B cell (primary cell): Measurements from ENCODE around the gene LPXN. TPM values are rescaled to one million over a fixed set of nuclear protein-coding genes. Genes with fewer than 3 reads are reported as not detected.

Experiments used
- ATAC-seq: fragments of 200-7000 bp; cut with Tn5 transposase; one replicate; pipeline ENCODE4 v1.10.0; 2021; ENCODE audit warnings: low read depth, mild to moderate bottlenecking, moderate number of reproducible peaks, moderate library complexity
- CTCF ChIA-PET: fragments of 350-600 bp; sonication (Branson Sonifier 250); formaldehyde crosslinking; loops from one replicate; lab custom pipeline; 2021; ENCODE audit warnings: antibody characterized with exemption, inconsistent platforms; lab: Charles Lee
- POLR2A ChIA-PET: fragments of 350-600 bp; sonication (Branson Sonifier 250); formaldehyde crosslinking; loops from one replicate; lab custom pipeline; 2021; ENCODE audit warnings: antibody characterized with exemption; lab: Charles Lee
- DNase-seq: peaks from one replicate; pipeline ENCODE4 v3.0.0; 2013
- H2AFZ ChIP-seq: 2 replicates; pipeline ENCODE4 v1.6.1; 2012; ENCODE audit warnings: mild to moderate bottlenecking, low read depth, low read length; ENCODE audit not compliant: insufficient read depth, poor library complexity, severe bottlenecking
- H3K27ac ChIP-seq, 2 donors: 1 replicate in 1 of 2; 2 replicates in 1 of 2; pipeline ENCODE4 v1.5.1; 2012 to 2013; ENCODE audit warnings: low read length in 2 of 2, mild to moderate bottlenecking in 2 of 2, moderate library complexity in 1 of 2
- H3K27me3 ChIP-seq, 4 experiments: fragments of 200-600 bp in 1 of 4; sonication (generic) in 1 of 4; replicated peaks in 1 of 4; 1 replicate in 2 of 4; 2 replicates in 2 of 4; pipeline versions ENCODE4 v1.6.1 to v1.7.0; 2013 to 2016; ENCODE audit warnings: low read length in 3 of 4, mild to moderate bottlenecking in 2 of 4, mixed read lengths in 1 of 4, moderate library complexity in 1 of 4; ENCODE audit not compliant: insufficient read depth in 4 of 4, control insufficient read depth in 3 of 4; ENCODE audit errors: control extremely low read depth in 1 of 4
- H3K36me3 ChIP-seq, 2 experiments: replicated peaks in 1 of 2; 1 replicate in 1 of 2; 2 replicates in 1 of 2; pipeline versions ENCODE4 v1.6.1 to v1.7.1; 2013; ENCODE audit warnings: low read length in 1 of 2; ENCODE audit not compliant: insufficient read depth in 2 of 2, control insufficient read depth in 1 of 2; ENCODE audit errors: control extremely low read depth in 1 of 2, extremely low read depth in 1 of 2
- H3K4me1 ChIP-seq, 2 donors: fragments of 200-600 bp in 1 of 2; sonication (generic) in 1 of 2; 1 replicate in 1 of 2; 2 replicates in 1 of 2; pipeline versions ENCODE4 v1.5.1 to v1.6.1; 2013 to 2017; ENCODE audit warnings: low read length in 2 of 2; ENCODE audit not compliant: control insufficient read depth in 2 of 2, insufficient read depth in 2 of 2
- H3K4me2 ChIP-seq: replicated peaks from 2 replicates; pipeline ENCODE3; 2012; ENCODE audit warnings: mild to moderate bottlenecking, low read depth, low read length; ENCODE audit not compliant: poor library complexity, severe bottlenecking
- H3K4me3 ChIP-seq, 5 experiments: fragments of 200-600 bp in 1 of 5; sonication (generic) in 1 of 5; 1 replicate in 3 of 5; 2 replicates in 2 of 5; pipeline versions ENCODE4 v1.5.1 to v1.7.0; 2011 to 2016; ENCODE audit warnings: low read length in 4 of 5, mild to moderate bottlenecking in 4 of 5, low read depth in 2 of 5, control low read depth in 1 of 5, moderate library complexity in 1 of 5; ENCODE audit not compliant: insufficient read depth in 1 of 5; ENCODE audit errors: control extremely low read depth in 1 of 5, extremely low read depth in 1 of 5
- H3K79me2 ChIP-seq: fragments of 200-600 bp; sonication (generic); one replicate; pipeline ENCODE4 v1.6.0; 2016; ENCODE audit warnings: low read length; ENCODE audit not compliant: control insufficient read depth, insufficient read depth
- H3K9ac ChIP-seq: fragments of 200-600 bp; sonication (generic); 2 replicates; pipeline ENCODE4 v1.6.1; 2017; ENCODE audit warnings: mild to moderate bottlenecking, low read length, moderate library complexity
- H3K9me3 ChIP-seq, 3 donors: one replicate each; pipeline versions ENCODE4 v1.6.1 to v1.7.1; 2013; ENCODE audit warnings: low read length in 2 of 3; ENCODE audit not compliant: control insufficient read depth in 2 of 3, insufficient read depth in 1 of 3; ENCODE audit errors: control extremely low read depth in 1 of 3
- H4K20me1 ChIP-seq: 2 replicates; pipeline ENCODE4 v1.6.0; 2012; ENCODE audit warnings: mild to moderate bottlenecking, low read length; ENCODE audit not compliant: insufficient read depth, control insufficient read depth, poor library complexity, severe bottlenecking
- H3K27ac Mint-ChIP-seq: one replicate; pipeline ENCODE4 v1.8.0; 2021; ENCODE audit warnings: mixed read lengths
- H3K27me3 Mint-ChIP-seq: one replicate; pipeline ENCODE4 v1.8.0; 2021; ENCODE audit warnings: mixed read lengths
- H3K4me1 Mint-ChIP-seq: one replicate; pipeline ENCODE4 v1.8.0; 2021; ENCODE audit warnings: mixed read lengths
- H3K4me3 Mint-ChIP-seq: one replicate; pipeline ENCODE4 v1.8.0; 2021; ENCODE audit warnings: mixed read lengths
- H3K9me3 Mint-ChIP-seq: one replicate; pipeline ENCODE4 v1.8.0; 2022; ENCODE audit warnings: mixed read lengths; ENCODE audit not compliant: insufficient read depth
- CTCF ChIP-seq: fragments of 200-600 bp; IDR thresholded peaks from one replicate; pipeline ENCODE4 v1.8.0; 2022; ENCODE audit warnings: antibody characterized with exemption, mild to moderate bottlenecking
- EZH2 ChIP-seq: IDR thresholded peaks from 2 replicates; pipeline ENCODE4 v1.6.1; 2012; ENCODE audit warnings: borderline replicate concordance, low read depth, mild to moderate bottlenecking, moderate library complexity, low read length; ENCODE audit not compliant: insufficient read depth, poor library complexity, severe bottlenecking
- WGBS: methylation state at CpG from one replicate; pipeline ENCODE4 v1.1.5; 2013; ENCODE audit warnings: missing lambda C conversion rate; ENCODE audit not compliant: insufficient coverage; 5-methylcytosine and 5-hydroxymethylcytosine counted together
- intact Hi-C: fragments of 100-400 bp; cut with micrococcal nuclease; formaldehyde crosslinking; loops from one replicate; pipeline ENCODE4 v1.10.0; 2022
- polyA plus RNA-seq: library from polyadenylated mRNA; depleted of rRNA; stranded (reverse); fragments of >200 nt; gene quantifications from 2 replicates; pipeline ENCODE4 v1.2.3, GENCODE V29; 2012
- total RNA-seq, 2 donors: library from RNA; stranded (reverse); fragments of 120-200 nt in 1 of 2; gene quantifications; 1 replicate in 1 of 2; 2 replicates in 1 of 2; pipeline versions ENCODE4 v1.2.3 to v1.2.4, GENCODE V29; 2013 to 2022

The LPXN gene
- total and polyA plus RNA-seq, 2 donors (not counting 1 experiment from before 2014, with no cell fraction given), result 59.2 to 209 TPM

- no peak overlapping the region for H3K4me3 ChIP-seq
- no peaks in the 10 kb centered on the region for H3K4me1 ChIP-seq
- H3K27me3 ChIP-seq, result no peaks in the 10 kb centered on the region
- DNase-seq (no peak), ATAC-seq (no peak)
- H3K27ac ChIP-seq, result no peak overlapping the region
- Mint-ChIP-seq H3K4me1 (no peaks in the 10 kb centered on the region), H3K9me3 (no peaks in the 10 kb centered on the region), H3K27me3 (no peaks in the 10 kb centered on the region), H3K27ac (no peak overlapping the region), H3K4me3 (no peak overlapping the region)
- ChIA-PET POLR2A (no interaction called here), CTCF (no interaction called here)
- no peak overlapping the region for H3K4me2 ChIP-seq
- intact Hi-C loops, result no loop called here
- H2AFZ ChIP-seq, result no peak overlapping the region
- WGBS, result 100% methylated on average over 4 of the region's 7 CpGs
- peaks cover 8 to 96% of the 10 kb centered on the region in 2 experiments for H3K36me3 ChIP-seq
- no peaks in the 10 kb centered on the region for H3K9me3 ChIP-seq
- TF ChIP-seq EZH2, result no peak
- TF ChIP-seq CTCF, result no peak
- H3K79me2 ChIP-seq, result peaks cover 17% of the 10 kb centered on the region
- no peak overlapping the region for H3K9ac ChIP-seq
- H4K20me1 ChIP-seq, result no peaks in the 10 kb centered on the region
These were observed 26.0 kb downstream of the LPXN start for GRCh38 chr11:58549644-58550043.

GRCh38 chr11:58546841-58547240, 28.8 kb downstream of the LPXN start:
- no peak overlapping the region for H3K27ac ChIP-seq
- H3K4me1 Mint-ChIP-seq, result no peaks in the 10 kb centered on the region
- H3K4me1 ChIP-seq, result no peaks in the 10 kb centered on the region
- DNase-seq (no peak), ATAC-seq (no peak)
- H3K4me3 ChIP-seq, result no peak overlapping the region
- CTCF ChIA-PET, result interaction anchor here (1.2 kb wide), 2 partner anchors 20 to 22 kb away, joined by 3 to 5 read pairs; no protein-coding TSS in a partner anchor
- no peaks in the 10 kb centered on the region for H3K9me3 ChIP-seq
- H3K9me3 Mint-ChIP-seq, result no peaks in the 10 kb centered on the region
- no peak overlapping the region for H3K9ac ChIP-seq
- H2AFZ ChIP-seq, result no peak overlapping the region
- no peak overlapping the region for H3K4me2 ChIP-seq
- WGBS, result no CpG with 5 or more reads among the region's 1 CpG
- H3K4me3 Mint-ChIP-seq, result no peak overlapping the region
- TF ChIP-seq EZH2 (no peak), CTCF (no peak)
- peaks cover 2% of the 10 kb centered on the region for H3K79me2 ChIP-seq
- intact Hi-C loops, result no loop called here
- peaks cover 10 to 89% of the 10 kb centered on the region in 2 experiments for H3K36me3 ChIP-seq
- POLR2A ChIA-PET, result no interaction called here
- no peak overlapping the region for H3K27ac Mint-ChIP-seq
- H3K27me3 Mint-ChIP-seq, result no peaks in the 10 kb centered on the region
- no peaks in the 10 kb centered on the region for H4K20me1 ChIP-seq
- no peaks in the 10 kb centered on the region for H3K27me3 ChIP-seq
